HepG2 (cell line): ENCODE results near the gene ZNF230. TPM values are rescaled to one million over a fixed set of nuclear protein-coding genes. Genes with fewer than 3 reads are reported as not detected.

Experiments
- HNRNPLL ChIP-seq: fragments of 200-400 bp; formaldehyde crosslinking; IDR thresholded peaks from 2 replicates; pipeline ENCODE4 v1.6.1; 2017; ENCODE audit warnings: mild to moderate bottlenecking, low read depth, low read length; ENCODE audit not compliant: poor library complexity, severe bottlenecking
- KLF15 ChIP-seq: sonication (generic); formaldehyde crosslinking; IDR thresholded peaks from 2 replicates; pipeline ENCODE4 v1.8.1; 2023; ENCODE audit warnings: borderline replicate concordance, mild to moderate bottlenecking, inconsistent platforms, missing genetic modification reagents, mixed read lengths
- NCOR1 ChIP-seq: fragments of 200-600 bp; sonication (generic); IDR thresholded peaks from 2 replicates; pipeline ENCODE4 v1.7.0; 2017; ENCODE audit warnings: antibody characterized with exemption, low read length, borderline replicate concordance
- NFAT5 ChIP-seq: sonication (generic); formaldehyde crosslinking; IDR thresholded peaks from 2 replicates; pipeline ENCODE4 v1.4.0; 2020; ENCODE audit warnings: missing genetic modification reagents
- POLR2AphosphoS5 ChIP-seq: IDR thresholded peaks from 2 replicates; pipeline ENCODE4 v1.6.1; 2012; ENCODE audit warnings: low read depth, low read length
- REPIN1 ChIP-seq: sonication (generic); formaldehyde crosslinking; IDR thresholded peaks from 2 replicates; pipeline ENCODE4 v1.8.0; 2022; ENCODE audit warnings: missing genetic modification reagents, low read depth, mild to moderate bottlenecking, borderline replicate concordance
- SALL1 ChIP-seq: sonication (generic); formaldehyde crosslinking; IDR thresholded peaks from 2 replicates; pipeline ENCODE4 v1.8.0; 2022; ENCODE audit warnings: mild to moderate bottlenecking, missing genetic modification reagents
- SNAPC2 ChIP-seq: sonication (generic); formaldehyde crosslinking; IDR thresholded peaks from 2 replicates; pipeline ENCODE4 v1.8.1; 2022; ENCODE audit warnings: mild to moderate bottlenecking, missing genetic modification reagents
- SP4 ChIP-seq: sonication (generic); formaldehyde crosslinking; IDR thresholded peaks from 2 replicates; pipeline ENCODE4 v1.8.1; 2023; ENCODE audit warnings: mild to moderate bottlenecking, missing genetic modification reagents
- THAP8 ChIP-seq: sonication (generic); formaldehyde crosslinking; IDR thresholded peaks from 2 replicates; pipeline ENCODE4 v1.5.1; 2020; ENCODE audit warnings: missing genetic modification reagents, mild to moderate bottlenecking, borderline replicate concordance
- USF2 ChIP-seq, 2 experiments: sonication (generic) in 1 of 2; formaldehyde crosslinking in 1 of 2; IDR thresholded peaks; 2 replicates each; pipeline versions ENCODE4 v1.5.1 to v1.6.1; 2011 to 2020; ENCODE audit warnings: borderline replicate concordance in 1 of 2, low read depth in 1 of 2, low read length in 1 of 2, mild to moderate bottlenecking in 1 of 2, missing genetic modification reagents in 1 of 2, moderate library complexity in 1 of 2
- ZNF24 ChIP-seq: fragments of 450-650 bp; IDR thresholded peaks from 2 replicates; pipeline ENCODE4 v1.6.1; 2017; ENCODE audit warnings: antibody characterized with exemption, mild to moderate bottlenecking
- ZNF33A ChIP-seq: sonication (generic); formaldehyde crosslinking; IDR thresholded peaks from 2 replicates; pipeline ENCODE4 v1.5.1; 2020; ENCODE audit warnings: missing genetic modification reagents, mild to moderate bottlenecking, moderate library complexity, borderline replicate concordance
- ZNF362 ChIP-seq: sonication (generic); formaldehyde crosslinking; IDR thresholded peaks from 2 replicates; pipeline ENCODE4 v1.4.0; 2020; ENCODE audit warnings: missing genetic modification reagents, mild to moderate bottlenecking, borderline replicate concordance
- ZXDC ChIP-seq: sonication (generic); formaldehyde crosslinking; IDR thresholded peaks from 2 replicates; pipeline ENCODE4 v1.5.0; 2020; ENCODE audit warnings: mild to moderate bottlenecking, missing genetic modification reagents
- polyA plus RNA-seq, 8 experiments: library from polyadenylated mRNA; depleted of rRNA in 3 of 8; stranded (reverse) in 7 of 8; unstranded in 1 of 8; fragments of >200 nt; fragmentation: Illumina TruSeq in 4 of 8; extraction: Trizol in 4 of 8; gene quantifications; 2 replicates each; pipeline versions ENCODE4 v1.2.1 to v1.2.3, GENCODE V29; 2011 to 2016; ENCODE audit warnings: low read depth in 4 of 8, missing spikeins in 1 of 8, mixed read lengths in 1 of 8; ENCODE audit not compliant: insufficient read depth in 1 of 8
- total RNA-seq, 5 experiments: library from RNA; depleted of rRNA; stranded (reverse); fragments of >200 nt; fragmentation: Illumina TruSeq; extraction: Trizol; gene quantifications; 2 replicates each; pipeline ENCODE4 v1.2.3, GENCODE V29; 2016; ENCODE audit warnings: low read depth in 1 of 5

Gene ZNF230
- total and polyA plus RNA-seq, 2 of the 13 experiments (the other 11 are each of a cell fraction or from before 2014, with no cell fraction given): 2.4 to 5.5 TPM

GRCh38 chr19:44051650-44052402 lies 49.1 kb downstream of the ZNF230 start, which contains the start of gene ZNF223 (continued):
- TF ChIP-seq USF2 (IDR thresholded peaks at IDR 0.05; ENCODE audit: low read depth, low read length) (no peak), USF2 (CRISPR knock-in tag; IDR thresholded peaks at IDR 0.05; ENCODE audit: borderline replicate concordance) (no peak), ZXDC (CRISPR knock-in tag) (no peak), ZNF33A (CRISPR knock-in tag) (no peak), ZNF362 (0 out of 2 replicates have a peak, but pooled peaks have one; percentile 24), SALL1 (CRISPR knock-in tag) (peak; percentile 50; the same call in 1 of the 2 replicates), ZNF24 (no peak), NCOR1 (peak; percentile 71; the same call in 1 of the 2 replicates), POLR2AphosphoS5 (peak; percentile 80), SNAPC2 (CRISPR knock-in tag) (no peak), SP4 (CRISPR knock-in tag) (no peak), HNRNPLL (no peak), KLF15 (CRISPR knock-in tag) (no peak), THAP8 (CRISPR knock-in tag) (no peak), NFAT5 (CRISPR knock-in tag) (no peak), REPIN1 (CRISPR knock-in tag) (no peak)
